Activated T-cell treated with anti-CD3 and anti-CD28 coated beads, Interleukin-2, amount 50 U/mL, for 1 hour (primary cell): ENCODE data around the gene SND1.
"Not testable (repeated sequence)": the region's sequence is repeated elsewhere in the genome, so short reads cannot be mapped to it uniquely, and the experiment has no call there.

ENCODE experiments used
- DNase-seq: peaks from one replicate; pipeline ENCODE4 v3.0.0-alpha.2; 2020

Gene SND1

DNA sequence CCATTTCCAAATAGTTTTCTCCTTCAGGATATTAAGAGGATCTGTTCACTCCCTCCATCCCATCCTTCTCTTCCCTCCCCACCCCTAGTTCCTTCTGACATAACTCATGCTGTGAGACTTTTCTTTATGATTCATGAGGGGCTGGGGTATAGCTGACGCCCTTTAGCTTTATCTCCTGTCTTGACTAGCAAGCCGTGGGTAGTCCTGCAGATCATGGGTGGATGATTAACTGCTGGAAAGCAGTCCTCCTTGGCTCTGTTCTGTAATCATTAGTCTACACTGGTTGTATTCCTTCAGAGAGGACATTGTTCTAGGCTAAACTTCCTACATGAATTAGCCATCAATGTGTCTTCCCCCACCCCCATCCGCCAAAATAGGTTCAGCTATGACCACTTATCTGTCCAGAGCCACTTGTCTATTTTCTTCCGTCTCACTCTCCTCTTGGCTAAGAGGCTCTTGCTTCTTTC lies 243.9 kb downstream of the SND1 start:
- no peak for DNase-seq

DNA sequence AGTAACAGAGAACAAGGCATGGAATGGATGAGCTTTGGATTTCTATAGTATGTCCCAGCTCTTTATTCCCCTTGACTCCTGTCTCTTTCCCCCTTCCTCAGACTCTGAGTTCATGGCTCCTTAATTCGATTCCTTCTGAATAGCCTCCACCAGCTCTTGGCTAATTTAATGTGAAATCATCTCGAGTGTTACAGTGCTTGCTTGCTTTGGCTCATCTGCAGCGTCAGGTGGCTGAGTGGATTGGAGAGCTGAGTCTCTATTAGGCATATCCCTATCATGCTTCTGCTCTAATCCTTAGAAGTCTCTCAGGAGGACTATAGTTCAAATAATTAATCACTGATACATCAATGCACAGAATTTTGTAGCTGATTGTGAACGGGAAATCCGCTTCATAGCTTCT lies 244.7 kb downstream of the SND1 start:
- no peak for DNase-seq

DNA sequence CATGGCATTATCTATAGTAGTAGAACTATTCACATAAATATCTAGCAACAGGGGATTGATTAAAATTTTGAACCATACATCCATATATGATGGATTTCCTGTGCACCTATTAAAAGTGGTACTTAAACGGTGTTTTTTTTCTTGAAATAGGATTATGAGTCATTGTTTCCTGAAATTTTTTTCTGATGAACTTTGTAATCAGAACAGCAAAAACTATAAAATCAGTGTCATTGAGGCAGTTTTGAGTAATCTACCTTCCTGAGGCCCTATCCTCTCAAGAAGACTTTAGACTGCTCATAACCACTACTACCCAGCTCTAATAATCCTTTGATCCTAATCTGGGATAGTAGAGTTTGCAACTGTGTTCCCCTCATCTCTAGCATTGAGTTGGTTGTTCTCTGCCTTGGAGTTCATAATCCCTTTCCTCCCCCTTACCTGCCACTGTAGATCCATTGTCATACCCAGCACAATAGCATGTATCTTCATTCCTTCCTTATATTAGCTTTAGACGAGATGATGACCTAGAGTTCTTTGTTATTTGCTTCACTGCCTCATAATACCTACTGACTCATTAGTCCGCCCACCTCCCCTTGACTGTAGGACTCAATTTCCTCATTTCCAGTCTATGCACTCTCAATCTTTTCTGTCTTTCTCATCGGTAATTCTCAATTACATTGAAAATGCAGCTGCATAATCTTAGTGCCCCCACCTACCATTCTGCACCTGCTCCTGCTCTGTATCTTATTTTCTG lies 245.9 kb downstream of the SND1 start:
- DNase-seq = no peak

DNA sequence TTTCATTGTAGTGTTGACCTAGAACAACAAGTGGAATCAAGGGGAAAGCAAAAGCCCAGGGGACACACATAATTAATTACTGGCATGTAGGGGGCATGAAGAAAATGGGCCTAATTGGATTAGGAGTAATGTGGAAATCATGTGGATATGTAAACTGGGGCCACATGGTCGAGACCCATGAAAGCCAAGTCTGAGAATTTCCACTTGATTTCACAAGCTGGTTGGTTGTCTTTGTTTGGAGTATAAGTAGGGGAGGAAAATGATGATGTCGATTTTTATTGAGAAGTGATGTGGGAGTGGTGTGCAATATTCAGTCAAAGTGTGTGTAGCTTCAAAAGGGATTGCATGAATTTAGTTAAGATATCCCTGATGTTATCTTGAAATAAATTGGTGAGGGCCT lies 247.4 kb downstream of the SND1 start:
- DNase-seq = no peak

DNA sequence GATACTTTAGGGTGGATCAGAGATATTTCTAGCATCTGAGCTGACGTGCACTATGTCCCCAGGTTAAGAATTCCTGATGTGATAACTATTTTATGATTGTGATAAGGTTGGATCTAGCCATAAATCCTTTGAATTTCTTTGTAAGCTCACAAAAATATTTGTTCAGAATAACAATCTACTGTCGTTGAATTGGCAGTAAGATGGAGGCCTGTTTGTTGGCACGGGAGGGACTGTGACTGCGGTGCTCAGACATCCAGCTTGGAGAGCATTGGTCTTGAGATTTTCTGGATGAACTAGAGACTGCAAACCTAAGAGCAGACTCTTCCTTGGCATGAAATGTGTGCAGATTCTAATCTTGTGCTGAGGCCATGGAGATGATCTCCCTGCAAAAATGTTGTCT lies 248.1 kb downstream of the SND1 start:
- no peak for DNase-seq

DNA sequence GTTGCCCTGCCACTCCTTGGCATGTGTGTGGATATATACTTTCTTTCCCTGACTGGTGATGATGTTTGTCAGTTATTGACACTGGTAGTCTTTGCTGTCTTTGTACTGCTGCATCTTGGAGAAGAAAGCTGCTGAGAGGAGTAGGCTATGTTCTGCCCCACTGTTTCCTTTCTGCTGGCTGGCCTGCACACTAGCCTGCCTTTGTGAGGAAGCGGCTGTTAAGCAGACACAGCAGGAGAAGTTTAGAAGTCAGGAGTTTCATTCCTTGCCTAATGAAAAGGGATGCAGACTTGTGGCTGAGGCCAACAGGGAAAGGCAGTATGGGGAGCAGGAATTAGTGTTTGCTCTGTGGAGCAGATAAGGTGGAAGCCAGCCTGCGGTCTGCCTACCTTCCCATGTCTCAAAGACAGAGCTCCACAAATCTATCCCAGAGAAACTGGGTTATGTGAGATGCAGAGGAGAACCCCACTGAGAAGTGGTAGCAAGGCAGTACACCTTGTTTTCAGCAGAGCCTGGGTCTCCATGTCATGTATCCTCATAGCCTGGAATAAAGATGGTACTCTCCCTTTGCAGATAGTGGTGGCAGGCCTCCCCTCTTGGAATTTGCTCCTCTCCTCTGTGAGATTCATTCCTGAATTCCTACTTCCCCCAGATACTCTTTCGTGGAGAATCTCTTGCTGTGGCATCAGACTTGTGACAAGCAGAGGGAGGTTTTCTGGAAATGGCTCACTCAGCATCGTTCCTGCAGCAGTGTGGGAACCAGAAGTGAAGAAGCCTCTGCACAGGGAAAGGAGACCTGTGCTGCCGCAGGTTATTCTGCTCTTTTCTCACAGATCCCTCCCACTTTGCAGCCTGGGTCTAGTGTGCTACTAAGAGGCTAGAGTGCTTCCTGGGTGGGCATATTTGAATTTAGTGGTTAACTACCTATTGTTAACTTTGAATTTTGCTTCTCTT lies 249.0 kb downstream of the SND1 start:
- no peak for DNase-seq

DNA sequence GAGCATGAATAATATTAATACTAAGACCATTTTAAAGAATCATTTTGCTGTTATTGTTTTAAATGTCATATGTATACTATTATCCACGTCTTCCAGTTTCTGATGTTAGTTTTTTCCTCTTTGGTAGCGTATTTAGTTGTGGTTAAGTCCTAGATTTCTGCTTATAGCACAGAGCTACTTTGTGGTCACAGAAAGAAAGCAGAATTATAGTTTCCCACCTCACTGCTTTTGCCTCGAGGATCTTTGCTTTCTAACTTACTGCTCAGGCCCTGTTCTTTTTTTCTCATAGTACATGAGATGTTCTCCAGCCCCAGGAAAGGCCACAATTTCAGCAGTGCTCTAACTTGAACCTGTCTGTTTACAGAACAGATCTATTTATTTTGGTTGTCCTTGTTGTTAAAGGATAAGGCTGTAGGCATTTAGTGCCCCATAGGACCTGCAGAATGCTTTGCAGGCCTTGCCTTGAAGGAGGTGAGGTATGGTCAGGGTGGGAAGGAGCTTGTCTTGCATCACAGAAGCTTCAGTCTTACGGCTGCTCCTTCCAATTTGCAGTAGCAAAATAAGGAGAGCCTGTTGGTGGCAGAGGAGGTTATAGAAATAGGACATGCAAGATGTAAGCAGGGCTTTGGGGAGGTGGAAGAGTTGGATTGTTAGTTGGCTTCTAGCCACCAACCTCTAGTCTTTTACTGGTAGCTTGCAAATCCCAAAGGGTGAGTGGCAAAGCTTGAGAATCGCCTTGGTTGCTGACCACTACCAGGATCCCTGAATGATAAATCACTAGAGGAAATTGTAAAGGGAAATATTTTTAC lies 250.1 kb downstream of the SND1 start:
- no peak for DNase-seq

DNA sequence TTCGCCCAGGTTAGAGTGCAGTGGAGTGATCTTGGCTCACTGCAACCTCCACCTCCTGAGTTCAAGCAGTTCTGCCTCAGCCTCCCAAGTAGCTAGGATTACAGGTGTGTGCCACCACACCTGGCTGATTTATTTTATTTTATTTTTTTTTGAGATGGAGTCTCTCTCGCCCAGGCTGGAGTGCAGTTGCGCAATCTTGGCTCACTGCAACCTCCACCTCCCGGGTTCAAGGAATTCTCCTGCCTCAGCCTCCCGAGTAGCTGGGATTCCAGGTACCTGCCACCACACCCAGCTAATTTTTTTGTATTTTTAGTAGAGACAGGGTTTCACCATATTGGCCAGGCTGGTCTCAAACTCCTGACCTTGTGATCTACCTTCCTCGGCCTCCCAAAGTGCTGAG lies 250.8 kb downstream of the SND1 start:
- not testable (repeated sequence) for DNase-seq

DNA sequence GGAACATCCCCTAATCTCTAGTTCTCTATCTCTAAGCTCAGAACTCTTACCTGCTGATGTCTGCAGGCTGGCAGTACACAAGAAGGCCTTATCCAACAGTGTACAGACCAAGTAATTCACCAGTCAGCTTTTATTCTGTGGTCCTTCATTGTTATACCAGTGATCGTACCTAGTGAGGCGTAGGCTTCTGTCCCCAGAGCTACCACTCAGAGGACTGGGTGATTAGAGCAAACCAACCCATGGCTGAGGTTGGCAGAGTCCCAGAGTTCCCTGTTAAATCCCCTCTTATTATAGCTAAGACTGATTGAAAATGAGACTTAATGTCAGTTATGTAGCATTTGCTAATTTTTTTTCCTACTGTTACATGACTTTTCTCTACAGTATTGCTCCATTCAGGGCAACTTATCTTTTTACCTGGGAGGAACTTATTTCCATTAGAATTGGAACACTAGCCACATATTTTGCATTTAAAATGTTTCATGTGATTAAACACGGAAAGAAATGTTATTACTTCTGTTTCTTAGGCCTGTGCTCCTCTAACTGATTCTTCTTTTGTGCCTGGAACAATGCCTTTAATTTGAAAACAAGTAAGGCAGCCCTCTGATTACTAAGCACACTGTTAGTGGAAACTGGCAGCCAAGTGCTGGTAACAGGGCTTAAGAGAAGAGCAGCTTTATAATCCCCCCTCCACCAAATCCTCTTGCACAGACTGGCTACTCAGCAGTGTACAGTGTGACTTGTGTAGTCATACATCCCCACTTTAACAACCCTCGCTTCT lies 252.1 kb downstream of the SND1 start:
- DNase-seq = no peak

DNA sequence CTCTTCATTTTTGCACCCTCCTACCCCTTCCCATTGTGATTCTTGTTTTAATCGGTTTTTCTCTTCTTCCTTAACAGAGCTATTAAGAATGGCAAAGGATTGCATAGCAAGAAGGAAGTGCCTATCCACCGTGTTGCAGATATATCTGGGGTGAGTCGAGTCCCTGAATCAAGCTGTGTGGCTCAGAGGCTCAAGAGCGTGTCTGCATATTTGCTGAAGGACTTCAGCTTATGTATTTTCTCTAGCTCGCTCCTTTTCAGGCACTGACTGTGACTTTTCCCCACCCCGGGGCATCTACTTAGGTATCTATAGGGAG lies 252.6 kb downstream of the SND1 start:
- no peak for DNase-seq

DNA sequence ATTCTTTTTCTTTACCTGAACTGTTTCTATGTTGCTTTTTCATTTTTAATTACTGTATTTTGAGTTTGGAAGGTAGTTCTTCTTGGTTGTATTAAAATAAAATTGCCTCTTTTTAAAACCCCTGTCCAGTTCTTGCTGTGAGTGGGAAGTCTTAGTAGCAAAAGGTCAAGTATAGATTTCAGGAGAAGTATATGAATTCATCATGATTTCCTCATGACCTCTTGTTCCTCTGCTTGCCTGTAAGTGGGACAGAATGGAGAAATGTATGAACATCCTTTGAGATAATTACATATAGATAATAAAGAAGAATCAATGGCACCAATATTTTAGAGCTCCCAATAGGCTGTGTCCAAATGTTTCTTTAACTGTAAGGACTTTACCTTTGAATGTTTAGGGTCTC lies 253.0 kb downstream of the SND1 start:
- DNase-seq = no peak

DNA sequence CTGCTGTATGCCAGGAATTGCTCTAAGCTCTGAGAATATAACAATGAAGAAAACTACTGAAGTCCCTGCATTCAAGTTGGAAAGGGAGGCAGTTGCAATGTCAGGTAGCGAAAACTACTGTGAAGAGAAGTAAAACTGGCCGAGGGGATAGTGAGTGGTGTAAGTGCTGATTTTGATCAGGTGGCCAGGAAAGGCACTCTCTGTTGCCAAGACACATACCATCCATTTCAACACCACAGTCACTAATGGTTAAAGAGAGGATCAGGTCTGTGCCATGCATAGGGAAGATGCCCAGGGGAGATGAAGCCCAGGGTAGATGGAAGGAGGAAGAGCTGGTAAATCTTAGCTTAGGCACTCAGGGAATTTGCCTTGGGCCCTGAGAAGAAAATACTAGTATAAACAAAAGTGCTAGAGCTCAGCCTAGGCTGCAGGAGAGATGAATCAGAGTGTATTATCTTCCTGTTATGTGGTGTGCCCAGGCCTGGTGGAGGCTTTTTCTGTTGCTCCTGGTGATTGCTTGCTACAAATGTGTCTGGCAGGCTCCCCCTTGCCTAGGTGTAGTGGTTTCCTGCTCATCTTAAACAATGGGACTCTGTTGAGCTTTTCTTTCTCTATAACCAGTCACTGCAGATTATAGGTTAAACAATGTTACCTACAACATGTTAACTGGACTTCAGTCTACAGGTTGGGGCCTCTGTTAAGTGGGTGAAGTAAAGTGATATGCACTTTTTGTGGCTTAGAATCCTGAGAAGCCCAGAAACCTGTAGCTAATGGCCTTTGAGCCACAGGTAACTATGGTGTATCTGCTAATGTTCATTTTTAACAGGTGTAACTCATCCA lies 253.7 kb downstream of the SND1 start:
- DNase-seq = no peak

DNA sequence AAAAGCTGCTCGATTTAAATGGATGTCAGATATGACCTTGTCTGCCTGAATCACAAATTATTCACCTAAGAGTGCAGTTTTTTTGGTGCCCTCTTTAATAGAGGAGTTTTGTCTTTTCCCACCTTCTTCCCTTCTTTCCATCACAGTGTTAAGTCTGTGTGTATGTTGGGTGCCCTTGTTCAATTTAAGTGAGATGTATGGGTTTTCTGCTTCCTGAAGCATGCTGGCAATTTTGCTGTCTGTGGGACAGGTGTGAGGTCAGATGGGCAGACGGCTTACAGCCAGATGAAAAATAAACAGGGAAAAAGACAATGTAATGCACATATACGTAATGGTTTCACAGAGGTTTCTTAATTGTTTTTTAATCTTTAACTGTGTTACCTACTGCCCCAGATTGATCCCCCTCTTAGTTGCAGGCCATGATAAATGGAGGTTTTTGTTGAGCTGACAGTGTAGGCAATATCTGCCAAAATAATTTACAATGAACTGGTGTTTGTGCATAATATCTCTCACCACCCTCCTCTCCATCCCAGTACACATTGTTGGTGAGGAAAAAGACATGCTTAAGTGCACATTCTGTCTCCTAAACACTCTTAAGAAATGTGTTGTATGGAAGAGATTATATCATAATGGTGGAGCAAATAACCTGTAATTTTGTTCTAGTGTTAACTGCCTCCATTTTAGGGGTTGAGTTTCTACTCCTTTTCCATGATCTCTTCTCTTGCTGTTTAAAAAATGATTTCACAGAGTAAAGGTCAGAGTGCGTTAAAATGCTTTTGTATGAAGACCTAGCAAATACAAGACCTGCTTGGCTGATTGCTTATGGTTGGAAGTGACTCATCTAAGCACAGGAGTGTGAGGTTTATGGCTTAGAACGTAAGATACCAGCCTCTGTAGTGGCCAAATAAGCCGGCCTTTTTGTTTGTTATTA lies 255.4 kb downstream of the SND1 start:
- no peak for DNase-seq

DNA sequence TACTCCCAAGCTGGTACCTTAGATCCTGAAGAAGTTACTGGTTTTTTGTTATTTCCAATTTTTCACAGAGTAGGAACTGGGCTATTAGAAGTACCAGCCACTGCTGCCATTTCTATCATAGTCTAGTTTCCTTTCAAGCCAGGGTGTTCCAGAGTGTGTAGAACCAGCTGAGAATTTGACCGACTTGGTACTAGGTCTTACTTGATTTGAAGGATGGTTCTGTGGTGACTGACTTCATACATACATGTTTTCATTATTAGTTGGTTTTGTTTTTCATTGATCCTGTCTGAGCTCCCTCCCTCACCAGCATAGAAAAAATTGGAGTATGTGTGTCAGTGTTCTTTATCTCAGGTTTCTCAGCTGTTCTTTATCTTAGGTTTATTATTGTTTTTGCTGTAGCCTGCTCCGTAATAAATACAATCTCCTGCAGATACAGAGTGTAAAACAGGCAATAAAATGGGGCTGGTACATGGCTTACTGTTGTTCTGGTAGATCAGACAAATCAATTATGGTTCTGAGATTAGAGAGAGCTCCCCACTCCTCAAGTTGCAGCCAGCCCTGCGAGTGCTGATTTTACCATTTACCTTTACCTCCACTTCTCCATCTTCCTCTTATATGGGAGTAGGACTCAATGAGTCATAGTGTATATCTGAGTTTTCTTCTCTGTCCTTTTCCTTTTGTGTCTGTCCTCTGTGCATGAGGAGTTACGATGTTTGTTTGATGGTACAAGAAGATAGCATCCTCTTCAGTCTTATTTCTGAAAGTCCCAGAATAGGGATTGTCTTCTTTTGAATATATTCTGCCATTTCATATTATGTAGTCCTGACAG lies 256.6 kb downstream of the SND1 start:
- DNase-seq = no peak

DNA sequence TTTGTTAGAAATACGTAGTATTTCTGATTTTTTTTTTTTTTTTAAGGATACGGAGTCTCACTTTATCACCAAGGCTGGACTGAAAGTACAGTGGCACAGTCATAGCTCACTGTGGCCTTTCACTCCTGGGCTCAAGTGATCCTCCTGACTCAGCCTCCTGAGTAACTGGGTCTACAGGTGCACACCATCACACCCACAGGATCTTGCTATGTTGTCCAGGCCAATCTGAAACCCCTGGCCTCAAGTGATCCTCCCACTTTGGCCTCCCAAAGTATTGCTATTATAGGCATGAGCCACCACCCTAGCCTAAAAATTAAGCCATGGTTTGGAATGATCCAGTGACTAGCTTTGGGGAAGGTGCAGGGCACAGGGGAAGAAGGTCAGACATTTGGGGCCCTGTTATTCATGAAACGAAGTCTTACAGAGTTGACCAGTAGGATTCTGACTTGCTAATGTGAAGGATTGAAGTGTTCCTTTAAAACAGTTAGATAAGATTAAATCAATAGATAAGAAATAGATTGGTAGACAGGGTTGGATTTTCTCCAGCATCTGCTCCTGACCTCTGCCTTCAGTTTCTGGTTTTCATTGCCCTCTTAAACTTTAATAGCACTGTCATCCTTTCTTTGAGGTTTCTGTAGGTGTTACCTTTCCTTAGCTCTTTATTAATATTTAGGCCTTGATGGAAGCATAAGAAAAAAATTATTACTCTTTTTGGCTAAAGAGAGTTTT lies 257.6 kb downstream of the SND1 start:
- DNase-seq = no peak

DNA sequence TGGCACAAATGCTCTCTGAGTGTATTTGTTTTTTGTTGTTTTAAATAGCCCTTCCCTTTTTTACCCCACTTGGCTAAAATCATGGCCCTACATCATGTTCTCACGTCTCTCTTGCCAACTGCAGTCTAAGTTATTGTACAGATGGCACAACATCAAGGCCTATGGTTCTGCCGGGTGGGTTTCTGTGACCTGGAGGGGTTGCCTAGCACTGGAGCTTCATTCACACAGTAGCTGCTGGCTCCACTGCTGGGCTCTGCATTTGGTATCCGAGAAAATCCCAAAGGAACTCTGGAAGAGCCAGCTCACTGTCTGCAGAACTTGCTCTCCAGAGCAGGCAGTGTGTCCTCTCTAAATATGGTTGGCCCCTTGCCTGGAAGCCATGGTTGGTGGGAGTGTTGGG lies 258.7 kb downstream of the SND1 start:
- no peak for DNase-seq

DNA sequence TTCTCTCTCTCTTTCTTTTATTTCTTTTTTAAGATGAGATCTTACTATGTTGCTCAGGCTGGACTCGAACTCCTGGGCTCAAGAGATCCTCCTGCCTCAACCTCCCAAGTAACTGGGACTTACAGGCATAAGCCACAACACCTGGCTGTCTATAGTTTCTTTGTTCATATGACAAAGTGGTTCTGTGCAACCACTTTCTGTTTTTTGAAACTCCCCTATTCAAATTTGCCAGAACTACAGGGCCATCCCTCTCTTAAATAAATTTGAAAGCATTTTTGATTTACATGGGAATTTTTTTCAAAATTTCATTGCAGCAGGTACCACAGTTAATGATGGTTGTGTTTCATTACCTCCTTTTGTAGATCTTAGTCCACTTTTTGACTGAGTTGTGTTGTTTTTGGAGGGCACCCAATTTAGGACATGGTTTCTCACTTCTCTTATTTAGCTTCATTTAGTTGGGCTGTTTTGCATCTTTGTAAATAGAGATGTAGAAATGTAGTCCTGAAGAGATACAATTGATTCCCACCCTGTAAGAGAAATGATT lies 260.0 kb downstream of the SND1 start:
- no peak for DNase-seq

DNA sequence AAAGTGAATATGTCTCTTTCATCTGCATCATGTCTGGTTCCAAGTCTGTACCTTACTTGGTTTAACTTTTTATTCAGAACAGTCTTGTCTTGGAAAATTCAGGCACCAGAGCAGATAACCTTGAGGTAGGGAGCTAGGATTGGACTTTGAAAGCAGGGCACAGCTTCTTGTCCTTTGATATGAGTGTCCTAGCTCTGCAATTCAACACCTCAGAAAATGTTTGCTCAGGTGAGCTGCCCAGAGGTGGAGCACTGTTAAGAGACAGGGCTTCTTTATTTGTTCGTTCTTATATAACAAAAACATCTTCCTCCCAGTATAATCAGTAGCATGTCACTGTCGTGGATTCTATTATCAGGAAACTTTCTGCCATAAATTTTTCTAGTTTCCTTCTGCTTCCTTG lies 260.9 kb downstream of the SND1 start:
- DNase-seq = no peak

DNA sequence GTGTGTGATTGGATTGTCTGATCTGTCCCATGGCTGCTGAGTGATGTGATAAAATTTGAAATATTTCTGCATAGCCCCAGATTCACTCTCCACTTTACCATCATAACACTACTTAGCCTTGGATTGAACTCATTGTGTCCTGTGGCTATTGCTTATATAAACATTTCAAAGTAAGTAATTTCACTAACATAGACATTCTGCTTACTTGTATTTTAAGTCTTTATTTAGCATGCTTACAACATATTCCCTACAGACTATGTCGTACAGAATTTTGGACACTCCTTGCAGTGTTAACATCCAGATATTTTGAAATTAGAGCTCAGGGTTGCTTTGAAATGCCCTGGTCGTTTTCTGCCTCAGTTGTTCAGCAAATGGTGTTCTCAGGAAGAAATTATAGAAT lies 261.7 kb downstream of the SND1 start:
- no peak for DNase-seq
